H9 (cell line): ENCODE results near the gene LKAAEAR1. TPM values are rescaled to one million over a fixed set of nuclear protein-coding genes. Genes with fewer than 3 reads are reported as not detected.

Experiments
- DNase-seq: peaks from one replicate; pipeline ENCODE4 v3.0.0-alpha.2; 2017
- H2AFZ ChIP-seq: one replicate; pipeline ENCODE4 v1.6.1; 2013; ENCODE audit warnings: mild to moderate bottlenecking, low read length, control low read depth, moderate library complexity
- H2AK5ac ChIP-seq: 2 replicates; pipeline ENCODE4 v1.6.1; 2013; ENCODE audit warnings: low read length, control low read depth, mixed read lengths; ENCODE audit not compliant: insufficient read length
- H2BK120ac ChIP-seq: one replicate; pipeline ENCODE4 v1.6.1; 2013; ENCODE audit warnings: low read depth, mild to moderate bottlenecking, low read length, control low read depth, inconsistent platforms; ENCODE audit not compliant: poor library complexity, severe bottlenecking
- H2BK12ac ChIP-seq: 2 replicates; pipeline ENCODE4 v1.6.1; 2013; ENCODE audit warnings: low read length, control low read depth, mixed read lengths, low read depth; ENCODE audit not compliant: insufficient read length
- H2BK15ac ChIP-seq: 2 replicates; pipeline ENCODE4 v1.6.1; 2013; ENCODE audit warnings: low read depth, low read length, control low read depth
- H2BK20ac ChIP-seq: one replicate; pipeline ENCODE4 v1.6.1; 2013; ENCODE audit warnings: low read depth, mild to moderate bottlenecking, low read length, control low read depth, inconsistent platforms; ENCODE audit not compliant: poor library complexity, severe bottlenecking
- H2BK5ac ChIP-seq: 2 replicates; pipeline ENCODE4 v1.6.1; 2013; ENCODE audit warnings: low read length, control low read depth, mixed read lengths; ENCODE audit not compliant: insufficient read length
- H3K14ac ChIP-seq: 2 replicates; pipeline ENCODE4 v1.6.1; 2013; ENCODE audit warnings: low read length, control low read depth; ENCODE audit not compliant: insufficient read depth
- H3K18ac ChIP-seq: 2 replicates; pipeline ENCODE4 v1.6.1; 2013; ENCODE audit warnings: low read depth, mild to moderate bottlenecking, mixed read lengths, low read length, control low read depth; ENCODE audit not compliant: insufficient read length
- H3K23ac ChIP-seq: 2 replicates; pipeline ENCODE4 v1.6.1; 2013; ENCODE audit warnings: low read length, control low read depth, mixed read lengths, low read depth; ENCODE audit not compliant: insufficient read length
- H3K23me2 ChIP-seq: 2 replicates; pipeline ENCODE4 v1.6.1; 2013; ENCODE audit warnings: low read depth, mild to moderate bottlenecking, mixed read lengths, low read length, control low read depth; ENCODE audit not compliant: insufficient read length, poor library complexity, severe bottlenecking
- H3K27ac ChIP-seq: 2 replicates; pipeline ENCODE4 v1.5.1; 2013; ENCODE audit warnings: low read length, control low read depth, mixed read lengths, low read depth; ENCODE audit not compliant: insufficient read length
- H3K27me3 ChIP-seq: 2 replicates; pipeline ENCODE4 v1.6.1; 2013; ENCODE audit warnings: low read length, control low read depth, inconsistent platforms; ENCODE audit not compliant: insufficient read depth
- H3K4ac ChIP-seq: 2 replicates; pipeline ENCODE4 v1.6.1; 2013; ENCODE audit warnings: low read depth, mild to moderate bottlenecking, control low read depth, inconsistent platforms, low read length, moderate library complexity
- H3K4me1 ChIP-seq: 2 replicates; pipeline ENCODE4 v1.6.1; 2013; ENCODE audit warnings: low read length, control low read depth, inconsistent platforms; ENCODE audit not compliant: insufficient read depth
- H3K4me2 ChIP-seq: 2 replicates; pipeline ENCODE4 v1.6.1; 2013; ENCODE audit warnings: low read length, control low read depth, mixed read lengths; ENCODE audit not compliant: insufficient read length, insufficient read depth
- H3K56ac ChIP-seq: 2 replicates; pipeline ENCODE4 v1.6.1; 2013; ENCODE audit warnings: low read depth, mild to moderate bottlenecking, mixed read lengths, low read length, control low read depth; ENCODE audit not compliant: insufficient read length
- H3K79me1 ChIP-seq: 2 replicates; pipeline ENCODE4 v1.6.1; 2013; ENCODE audit warnings: low read depth, mild to moderate bottlenecking, moderate library complexity, low read length, control low read depth, inconsistent platforms; ENCODE audit not compliant: insufficient read depth, poor library complexity, severe bottlenecking
- H3K79me2 ChIP-seq: 2 replicates; pipeline ENCODE4 v1.6.1; 2013; ENCODE audit warnings: low read length, control low read depth, inconsistent platforms; ENCODE audit not compliant: insufficient read depth
- H3K9ac ChIP-seq: 2 replicates; pipeline ENCODE4 v1.6.1; 2013; ENCODE audit warnings: low read length, control low read depth, mixed read lengths; ENCODE audit not compliant: insufficient read length; ENCODE audit errors: extremely low read depth
- H3K9me3 ChIP-seq: one replicate; pipeline ENCODE4 v1.6.1; 2013; ENCODE audit warnings: low read depth, low read length, inconsistent platforms; ENCODE audit not compliant: control insufficient read depth
- H3T11ph ChIP-seq: one replicate; pipeline ENCODE4 v1.6.1; 2013; ENCODE audit warnings: mild to moderate bottlenecking, low read length, control low read depth, inconsistent platforms
- H4K20me1 ChIP-seq: one replicate; pipeline ENCODE4 v1.6.1; 2013; ENCODE audit not compliant: control insufficient read depth, insufficient read length, insufficient read depth
- H4K5ac ChIP-seq: 2 replicates; pipeline ENCODE4 v1.6.1; 2013; ENCODE audit warnings: low read depth, mild to moderate bottlenecking, mixed read lengths, low read length, control low read depth; ENCODE audit not compliant: insufficient read length
- H4K8ac ChIP-seq: replicated peaks from 2 replicates; pipeline ENCODE4 v1.6.1; 2013; ENCODE audit warnings: low read length, control low read depth, mixed read lengths, low read depth; ENCODE audit not compliant: insufficient read length
- H4K91ac ChIP-seq: 2 replicates; pipeline ENCODE4 v1.6.1; 2013; ENCODE audit warnings: low read depth, mild to moderate bottlenecking, moderate library complexity, mixed read lengths, low read length, control low read depth; ENCODE audit not compliant: insufficient read length
- H3K27ac Mint-ChIP-seq, 3 experiments: 2 replicates in 2 of 3; 3 replicates in 1 of 3; pipeline ENCODE4 v1.8.0; 2020 to 2021; ENCODE audit warnings: mixed read lengths in 3 of 3, mild to moderate bottlenecking in 1 of 3, moderate library complexity in 1 of 3
- H3K27me3 Mint-ChIP-seq: 2 replicates; pipeline ENCODE4 v1.8.0; 2021; ENCODE audit warnings: low read depth, mild to moderate bottlenecking, moderate library complexity, mixed read lengths
- H3K36me3 Mint-ChIP-seq, 3 experiments: 2 replicates in 2 of 3; 3 replicates in 1 of 3; pipeline ENCODE4 v1.8.0; 2020 to 2021; ENCODE audit warnings: low read depth in 3 of 3, mixed read lengths in 3 of 3; ENCODE audit not compliant: insufficient read depth in 1 of 3
- H3K4me1 Mint-ChIP-seq, 2 experiments: 2 replicates each; pipeline ENCODE4 v1.8.0; 2020; ENCODE audit warnings: mixed read lengths in 2 of 2
- H3K4me3 Mint-ChIP-seq, 2 experiments: 2 replicates in 1 of 2; 3 replicates in 1 of 2; pipeline ENCODE4 v1.8.0; 2020 to 2021; ENCODE audit warnings: mild to moderate bottlenecking in 2 of 2, mixed read lengths in 2 of 2, moderate library complexity in 1 of 2
- H3K9me3 Mint-ChIP-seq, 2 experiments: 2 replicates in 1 of 2; 3 replicates in 1 of 2; pipeline ENCODE4 v1.8.0; 2020; ENCODE audit warnings: mild to moderate bottlenecking in 2 of 2, mixed read lengths in 2 of 2, moderate library complexity in 1 of 2
- CTCF ChIP-seq: fragments of 200-600 bp; sonication (generic); conservative IDR thresholded peaks from 3 replicates; pipeline ENCODE4 v1.8.0; 2021; ENCODE audit warnings: antibody characterized with exemption, mild to moderate bottlenecking
- WGBS: extraction: QIAGEN DNeasy Blood & Tissue Kit; methylation state at CpG from one replicate; pipeline ENCODE4 v1.1.7; 2013; ENCODE audit warnings: missing lambda C conversion rate, low lambda C conversion rate, mixed read lengths; ENCODE audit not compliant: insufficient read length; ENCODE audit errors: extremely low coverage; 5-methylcytosine and 5-hydroxymethylcytosine counted together
- total RNA-seq: library from RNA; stranded (reverse); gene quantifications from 2 replicates; pipeline ENCODE4 v1.2.1, GENCODE V29; 2021

LKAAEAR1 gene
- total RNA-seq, 1 experiment from 2014 or later, result 0.39 TPM

GRCh38 chr20:64119681-64120341 is 35.6 kb upstream of the LKAAEAR1 start:
- Histone ChIP-seq H2AFZ (no peak overlapping the region), H2BK120ac (no peak overlapping the region), H3K9me3 (no peaks in the 10 kb centered on the region), H3K23me2 (no peaks in the 10 kb centered on the region), H3K27me3 (no peaks in the 10 kb centered on the region; the same call in 1 of the 2 replicates), H2AK5ac (no peak overlapping the region), H3K79me2 (no peaks in the 10 kb centered on the region), H3K23ac (no peak overlapping the region), H3K56ac (no peak overlapping the region), H4K8ac (no peak overlapping the region), H2BK5ac (no peak overlapping the region), H3K9ac (no peak overlapping the region), H2BK15ac (no peak overlapping the region), H4K20me1 (peaks cover 3% of the 10 kb centered on the region), H3K27ac (no peak overlapping the region), H3K4me1 (no peaks in the 10 kb centered on the region), H3K4me2 (no peak overlapping the region), H3K4ac (no peak overlapping the region), H4K91ac (no peak overlapping the region), H4K5ac (no peak overlapping the region), H2BK20ac (no peak overlapping the region), H2BK12ac (no peak overlapping the region), H3K18ac (no peak overlapping the region), H3K79me1 (no peaks in the 10 kb centered on the region), H3K14ac (no peak overlapping the region), H3T11ph (no peak overlapping the region)
- H3K9me3 Mint-ChIP-seq, result peaks cover 3 to 4% of the 10 kb centered on the region in 2 experiments; a peak in 4 of 5 replicates
- DNase-seq, result no peak
- H3K27ac Mint-ChIP-seq, result no peak overlapping the region
- no CpG with 5 or more reads among the region's 14 CpGs for WGBS
- H3K4me1 Mint-ChIP-seq, result peaks cover 4 to 5% of the 10 kb centered on the region in 2 experiments; a peak in 3 of 4 replicates
- peak overlapping the region in 1 of 2 experiments; percentile 26; a peak in 1 of 5 replicates for H3K4me3 Mint-ChIP-seq
- TF ChIP-seq CTCF, result no peak
- H3K27me3 Mint-ChIP-seq, result peaks cover 35% of the 10 kb centered on the region
- peaks cover 0 to 1% (median 0%) of the 10 kb centered on the region in 3 experiments; a peak in 1 of 7 replicates for H3K36me3 Mint-ChIP-seq
